ENCODE results near the gene DAPK1.

DNA sequence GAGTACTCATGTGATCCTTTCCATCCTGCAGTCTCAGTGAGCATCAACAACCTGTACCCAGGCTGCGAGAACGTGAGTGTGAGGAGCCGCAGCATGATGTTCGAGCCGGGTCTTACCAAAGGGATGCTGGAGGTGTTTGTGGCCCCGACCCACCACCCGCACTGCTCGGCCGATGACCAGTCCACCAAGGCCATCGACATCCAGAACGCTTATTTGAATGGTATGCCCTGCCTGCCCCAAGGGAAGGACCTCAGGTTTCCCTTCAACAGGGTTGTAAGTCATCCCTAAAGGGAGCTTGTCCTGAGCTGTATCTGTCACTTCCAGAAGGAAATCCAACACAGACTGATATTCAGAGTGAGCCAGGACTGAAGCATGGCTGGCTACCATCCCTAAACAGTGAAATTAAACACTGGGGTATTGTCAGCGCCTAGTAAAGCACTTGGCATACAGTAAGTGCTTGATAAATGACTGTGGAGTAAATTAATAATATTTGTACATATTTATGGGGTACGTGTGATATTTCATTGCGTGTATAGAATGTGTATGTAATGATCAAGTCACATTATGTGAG is 188.9 kb downstream of the DAPK1 start:
- TF ChIP-seq CTCF (IDR thresholded peaks at IDR 0.05) (no peak), POLR2AphosphoS5 (IDR thresholded peaks at IDR 0.05) (no peak)

Data from transverse colon (tissue), 4 donors.